IPS-18a (cell line): Measurements from ENCODE around the gene CBFB.
A peak's percentile ranks its signal among the peaks of the same experiment; 100 is the strongest.

Experiments used
- H3K27ac ChIP-seq: one replicate; pipeline ENCODE4 v1.5.1; 2013; ENCODE audit warnings: low read length
- H3K27me3 ChIP-seq: one replicate; pipeline ENCODE4 v1.6.1; 2013; ENCODE audit warnings: mild to moderate bottlenecking, low read length; ENCODE audit not compliant: control insufficient read depth, insufficient read depth
- H3K36me3 ChIP-seq: one replicate; pipeline ENCODE4 v1.6.1; 2013; ENCODE audit warnings: low read depth, low read length; ENCODE audit not compliant: control insufficient read depth
- H3K4me1 ChIP-seq: one replicate; pipeline ENCODE4 v1.6.1; 2013; ENCODE audit warnings: low read depth, low read length; ENCODE audit not compliant: control insufficient read depth
- H3K4me3 ChIP-seq: one replicate; pipeline ENCODE4 v1.5.1; 2013; ENCODE audit warnings: low read length
- H3K9ac ChIP-seq: one replicate; pipeline ENCODE4 v1.6.1; 2013; ENCODE audit warnings: mild to moderate bottlenecking, low read length, moderate library complexity
- H3K9me3 ChIP-seq: one replicate; pipeline ENCODE4 v1.6.1; 2013; ENCODE audit warnings: low read depth, low read length; ENCODE audit not compliant: control insufficient read depth

CBFB gene

DNA sequence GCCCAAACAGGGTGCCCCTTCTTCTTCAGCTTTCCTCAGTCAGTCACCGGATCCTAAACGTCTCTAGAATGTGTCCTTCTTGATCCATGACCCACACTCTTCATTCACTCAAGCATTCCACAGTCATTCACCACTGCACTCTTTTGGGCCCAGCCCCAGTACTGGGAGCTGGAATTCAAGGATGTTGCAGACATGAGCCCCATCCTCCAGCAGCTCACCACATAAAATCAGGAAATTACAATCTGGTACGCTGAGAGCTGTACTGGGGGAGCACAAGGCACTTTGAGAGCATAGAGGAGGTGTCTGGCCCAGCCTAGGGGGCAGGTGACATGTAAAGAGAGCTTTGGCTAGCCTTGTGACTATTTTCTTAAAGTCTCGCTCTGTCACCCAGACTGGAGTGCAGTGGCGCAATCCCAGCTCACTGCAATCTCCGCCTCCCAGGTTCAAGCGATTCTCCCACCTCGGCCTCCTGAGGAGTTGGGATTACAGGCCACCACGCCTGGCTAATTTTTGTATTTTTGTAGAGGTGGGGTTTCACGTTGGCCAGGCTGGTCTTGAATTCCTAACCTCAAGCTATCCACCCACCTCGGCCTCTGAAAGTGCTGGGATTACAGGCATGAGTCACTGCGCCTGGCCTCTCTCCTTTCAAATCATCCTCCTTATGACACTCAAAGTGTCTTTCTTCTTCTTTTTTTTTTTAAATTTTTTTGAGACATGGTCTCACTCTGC is 21.9 kb upstream of the CBFB start:
- Histone ChIP-seq H3K36me3 (no peaks in the 10 kb centered on the region), H3K9ac (no peak overlapping the region), H3K4me1 (no peaks in the 10 kb centered on the region), H3K4me3 (no peak overlapping the region), H3K27ac (no peak overlapping the region), H3K9me3 (no peaks in the 10 kb centered on the region), H3K27me3 (peaks cover 8% of the 10 kb centered on the region)

DNA sequence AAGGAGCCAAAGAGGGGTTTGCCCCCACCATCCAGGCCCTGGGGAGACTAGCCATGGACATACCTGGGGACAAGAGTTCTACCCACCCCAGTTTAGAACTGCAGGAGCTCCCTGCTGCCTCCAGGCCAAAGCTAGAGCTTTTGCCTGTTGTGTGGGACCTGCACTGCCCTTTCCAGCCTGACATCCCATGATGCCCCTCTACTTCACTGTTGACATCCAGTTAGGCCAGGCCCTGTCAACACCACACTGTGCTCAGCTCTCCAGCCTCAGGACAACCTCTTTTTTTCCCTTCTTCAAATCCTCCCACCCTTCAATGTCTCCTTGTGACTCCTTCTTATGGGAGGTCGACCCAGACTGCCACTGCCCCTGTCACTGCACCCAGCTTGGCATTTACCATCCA is 19.8 kb upstream of the CBFB start:
- H3K36me3 ChIP-seq, result no peaks in the 10 kb centered on the region
- no peak overlapping the region for H3K27ac ChIP-seq
- H3K27me3 ChIP-seq, result peaks cover 20% of the 10 kb centered on the region
- no peak overlapping the region for H3K9ac ChIP-seq
- no peaks in the 10 kb centered on the region for H3K9me3 ChIP-seq
- no peaks in the 10 kb centered on the region for H3K4me1 ChIP-seq
- H3K4me3 ChIP-seq, result no peak overlapping the region

DNA sequence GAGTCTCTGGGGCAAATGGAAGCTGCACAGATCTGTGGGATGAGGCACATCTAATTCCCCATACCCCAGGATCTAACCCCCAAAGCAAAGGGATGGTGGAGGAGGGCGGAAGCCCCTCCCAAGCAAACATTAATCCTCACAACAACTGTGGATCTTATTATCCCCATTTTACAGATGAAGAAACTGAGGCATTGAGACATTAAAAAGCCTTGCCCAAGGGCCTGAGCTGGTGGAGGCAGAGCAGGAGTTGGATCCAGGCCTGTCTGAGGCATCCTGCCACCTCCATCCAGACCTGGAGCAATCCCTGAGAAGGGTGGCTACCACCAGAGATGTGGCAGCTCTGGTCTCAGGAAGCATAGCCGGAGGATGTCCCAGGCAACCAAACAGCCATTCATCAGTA is 17.7 kb upstream of the CBFB start:
- H3K9ac ChIP-seq, result no peak overlapping the region
- peaks cover 39% of the 10 kb centered on the region for H3K27me3 ChIP-seq
- no peaks in the 10 kb centered on the region for H3K36me3 ChIP-seq

DNA sequence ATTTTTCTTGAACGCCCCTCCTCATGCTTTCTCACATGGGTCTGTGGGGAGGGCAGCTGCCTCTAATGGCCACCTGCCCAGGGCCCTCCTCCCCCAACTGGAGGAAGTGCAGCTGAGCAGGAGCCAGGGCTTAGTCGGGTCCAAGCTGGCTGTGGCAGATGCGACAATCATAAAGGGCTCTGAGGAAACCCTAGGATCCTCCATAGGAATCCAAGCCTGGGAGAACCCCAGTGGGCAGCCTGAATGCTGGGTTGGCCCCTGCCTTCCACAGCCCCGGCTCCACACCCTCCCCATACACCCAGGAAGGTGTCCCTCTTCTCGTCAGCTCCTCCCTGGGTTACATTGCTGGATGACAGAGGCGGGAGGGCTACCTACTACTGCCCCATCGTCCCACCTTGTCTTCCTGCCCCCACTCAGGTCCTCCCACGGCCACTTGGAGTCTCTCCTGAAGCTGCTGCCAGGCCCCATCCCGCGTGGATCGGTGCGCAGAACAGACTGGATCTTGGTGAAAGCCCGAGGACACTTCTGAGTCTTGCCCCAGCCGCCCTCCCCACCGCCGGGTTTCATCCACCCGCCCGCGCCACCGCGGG is 15.6 kb upstream of the CBFB start:
- no peak overlapping the region for H3K27ac ChIP-seq
- H3K4me3 ChIP-seq, result peak overlapping the region; percentile 47
- peaks cover 39% of the 10 kb centered on the region for H3K27me3 ChIP-seq
- H3K36me3 ChIP-seq, result no peaks in the 10 kb centered on the region
- H3K9me3 ChIP-seq, result no peaks in the 10 kb centered on the region
- no peak overlapping the region for H3K9ac ChIP-seq
- H3K4me1 ChIP-seq, result no peaks in the 10 kb centered on the region

More for the DNA sequence above, 17.7 kb upstream of the CBFB start:
- Histone ChIP-seq H3K9me3 (no peaks in the 10 kb centered on the region), H3K4me3 (no peak overlapping the region), H3K27ac (no peak overlapping the region), H3K4me1 (no peaks in the 10 kb centered on the region)

DNA sequence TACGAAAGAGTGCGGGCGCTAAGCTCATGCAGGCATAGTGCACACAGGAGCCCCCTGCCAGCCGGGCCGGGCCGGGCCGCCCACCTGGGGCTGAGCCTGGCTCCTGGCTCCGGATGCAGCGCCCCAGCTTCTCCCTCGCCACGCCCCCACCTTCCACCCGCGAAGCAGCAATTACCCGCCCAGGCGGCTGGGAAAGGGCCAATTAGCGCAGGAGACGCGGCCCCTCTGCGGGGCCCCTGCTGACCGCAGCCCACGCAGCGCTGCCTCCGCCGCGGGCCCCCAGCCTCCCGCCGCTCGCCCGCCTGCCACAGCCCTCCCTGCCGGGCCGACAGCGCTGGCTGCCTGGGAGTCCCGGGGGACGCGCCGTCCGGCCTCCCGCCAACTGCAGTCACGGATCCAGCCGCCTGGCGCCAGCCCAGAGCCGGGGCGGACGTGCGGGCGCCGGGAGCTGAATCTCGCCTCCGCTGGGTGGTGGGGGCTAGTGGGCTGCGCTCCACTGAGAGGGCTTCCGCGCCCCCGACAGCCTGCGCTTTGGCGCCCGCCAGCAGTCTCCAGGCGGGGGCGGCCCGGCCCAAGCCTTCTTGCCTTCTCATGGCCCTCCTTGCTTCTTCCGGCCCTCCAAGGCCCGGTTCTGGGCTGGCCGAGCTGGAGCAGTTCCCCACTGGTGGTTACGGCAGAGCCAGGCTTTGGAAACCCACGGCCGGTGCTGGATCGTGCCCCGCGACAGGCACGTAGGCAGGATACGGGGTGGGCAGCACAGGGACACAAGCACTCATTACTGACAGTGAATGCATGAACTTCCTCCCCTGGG is 14.9 kb upstream of the CBFB start:
- peak overlapping the region; percentile 47 for H3K4me3 ChIP-seq
- H3K4me1 ChIP-seq, result no peaks in the 10 kb centered on the region
- peaks cover 39% of the 10 kb centered on the region for H3K27me3 ChIP-seq
- H3K27ac ChIP-seq, result no peak overlapping the region
- no peak overlapping the region for H3K9ac ChIP-seq
- no peaks in the 10 kb centered on the region for H3K9me3 ChIP-seq
- H3K36me3 ChIP-seq, result no peaks in the 10 kb centered on the region

DNA sequence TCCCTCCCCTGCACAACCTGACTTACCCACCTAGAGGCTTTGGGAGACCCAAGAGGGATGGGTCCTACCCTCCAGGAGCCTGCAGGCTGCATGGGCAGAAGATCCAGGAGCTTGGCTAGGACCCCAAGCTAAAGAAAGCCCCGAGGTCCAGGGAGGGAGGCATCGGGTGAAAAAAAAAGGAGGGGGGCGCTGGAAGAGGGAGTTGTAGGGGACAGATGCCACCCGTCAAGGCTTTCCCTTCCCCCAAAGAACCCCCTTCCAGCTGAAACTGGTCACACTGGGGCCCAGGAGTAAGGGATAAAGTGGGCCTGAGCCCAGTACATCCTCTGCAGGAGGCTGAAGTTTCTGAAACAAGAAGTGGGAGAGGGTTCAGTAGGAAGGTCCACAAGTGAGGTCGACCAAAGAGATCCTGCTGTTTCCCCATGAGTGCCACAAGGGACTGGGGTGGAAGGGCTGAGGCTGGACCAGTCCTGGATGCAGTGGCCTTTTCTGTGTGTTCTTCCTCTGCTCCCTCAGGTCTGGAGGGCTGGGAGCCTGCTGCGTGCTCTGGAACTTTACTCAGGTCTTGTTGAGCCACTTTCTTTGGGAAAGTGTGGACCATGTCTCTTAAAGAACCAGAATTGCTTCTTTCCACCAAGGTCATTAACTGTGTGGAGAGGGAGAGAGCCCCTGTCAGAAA is 14.2 kb upstream of the CBFB start:
- H3K4me1 ChIP-seq, result no peaks in the 10 kb centered on the region
- no peak overlapping the region for H3K9ac ChIP-seq

DNA sequence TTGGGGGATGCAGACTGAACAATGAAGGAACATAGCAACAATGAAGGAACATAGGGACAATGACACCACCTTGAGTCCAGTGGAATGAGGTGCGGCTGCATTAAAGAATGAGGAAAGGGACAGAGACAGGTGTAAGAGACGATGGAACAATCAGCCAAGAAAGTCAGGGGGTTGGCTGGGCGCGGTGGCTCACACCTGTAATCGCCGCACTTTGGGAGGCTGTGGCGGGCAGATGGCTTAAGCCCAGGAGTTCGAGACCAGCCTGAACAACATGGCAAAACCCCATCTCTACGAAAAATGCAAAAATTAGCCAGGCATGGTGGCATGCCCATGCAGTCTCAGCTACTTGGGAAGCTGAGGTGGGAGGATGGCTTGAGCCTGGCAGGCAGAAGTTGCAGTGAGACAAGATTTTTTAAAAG is 13.6 kb upstream of the CBFB start:
- H3K27me3 ChIP-seq, result peaks cover 39% of the 10 kb centered on the region
- H3K36me3 ChIP-seq, result no peaks in the 10 kb centered on the region
- no peaks in the 10 kb centered on the region for H3K4me1 ChIP-seq
- no peak overlapping the region for H3K4me3 ChIP-seq
- no peak overlapping the region for H3K9ac ChIP-seq
- no peak overlapping the region for H3K27ac ChIP-seq
- no peaks in the 10 kb centered on the region for H3K9me3 ChIP-seq

More for the DNA sequence above, 14.2 kb upstream of the CBFB start:
- H3K4me3 ChIP-seq, result peak overlapping the region; percentile 47
- H3K36me3 ChIP-seq, result no peaks in the 10 kb centered on the region
- peaks cover 39% of the 10 kb centered on the region for H3K27me3 ChIP-seq
- H3K9me3 ChIP-seq, result no peaks in the 10 kb centered on the region
- no peak overlapping the region for H3K27ac ChIP-seq

DNA sequence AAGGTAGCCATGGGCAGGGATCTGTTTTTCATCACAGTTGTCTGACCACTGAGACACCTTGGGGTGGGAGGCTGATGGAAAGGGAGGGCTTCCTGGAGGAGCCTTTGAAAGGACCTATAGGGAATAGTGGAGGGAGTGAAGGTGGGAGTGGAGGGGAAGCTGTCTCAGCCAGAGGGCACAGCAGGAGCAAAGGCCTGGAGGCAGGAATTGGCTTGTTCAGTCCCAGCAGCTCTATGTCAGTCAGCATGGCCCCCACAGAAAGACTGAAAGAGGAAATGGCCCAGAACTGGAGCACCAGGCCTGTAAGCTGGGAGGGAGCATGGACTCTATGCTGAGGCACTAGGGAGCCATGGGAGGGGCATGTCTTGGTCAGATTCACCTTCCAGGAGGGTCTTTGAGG is 12.8 kb upstream of the CBFB start:
- Histone ChIP-seq H3K36me3 (no peaks in the 10 kb centered on the region), H3K4me1 (no peaks in the 10 kb centered on the region), H3K9me3 (no peaks in the 10 kb centered on the region), H3K27me3 (peaks cover 39% of the 10 kb centered on the region), H3K9ac (no peak overlapping the region), H3K27ac (no peak overlapping the region), H3K4me3 (no peak overlapping the region)

DNA sequence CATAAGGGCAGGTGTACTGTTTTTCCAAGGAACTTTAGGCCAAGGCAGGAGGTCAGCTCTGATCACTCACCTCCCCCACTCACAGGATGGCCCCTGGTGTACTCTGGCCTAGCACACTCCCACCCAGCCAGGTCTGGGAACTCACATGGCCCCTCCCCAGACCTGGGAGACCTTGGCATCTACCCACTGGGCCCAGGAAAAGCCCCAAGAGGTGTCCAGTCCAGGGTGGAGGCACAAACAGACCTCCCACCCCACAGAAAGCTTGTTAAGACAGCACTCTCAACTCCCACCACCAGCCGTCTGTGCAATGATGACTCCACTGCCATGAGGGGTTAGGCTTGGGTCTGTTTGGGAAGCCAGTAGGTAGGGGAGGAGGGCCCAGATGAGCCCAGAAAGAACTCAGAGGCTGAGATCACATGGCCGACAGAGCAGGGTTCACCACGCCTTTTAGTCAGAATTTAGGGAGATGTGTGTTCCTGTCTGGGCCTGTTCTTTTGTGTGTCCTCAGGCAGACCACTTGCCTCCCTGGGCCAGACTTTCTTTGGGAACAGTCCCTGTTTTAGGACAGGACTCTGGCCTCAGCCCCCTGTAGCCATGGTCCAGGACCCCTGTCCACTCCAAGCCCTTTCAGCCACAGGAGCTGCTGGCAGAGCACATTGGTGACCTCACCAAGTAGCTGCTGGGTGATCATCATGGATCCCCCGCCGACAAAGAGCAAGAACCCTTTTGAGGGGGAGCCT is 12.1 kb upstream of the CBFB start:
- no peaks in the 10 kb centered on the region for H3K36me3 ChIP-seq
- H3K9ac ChIP-seq, result no peak overlapping the region
- no peaks in the 10 kb centered on the region for H3K9me3 ChIP-seq
- peaks cover 36% of the 10 kb centered on the region for H3K27me3 ChIP-seq
- H3K4me3 ChIP-seq, result no peak overlapping the region
- no peak overlapping the region for H3K27ac ChIP-seq
- no peaks in the 10 kb centered on the region for H3K4me1 ChIP-seq

DNA sequence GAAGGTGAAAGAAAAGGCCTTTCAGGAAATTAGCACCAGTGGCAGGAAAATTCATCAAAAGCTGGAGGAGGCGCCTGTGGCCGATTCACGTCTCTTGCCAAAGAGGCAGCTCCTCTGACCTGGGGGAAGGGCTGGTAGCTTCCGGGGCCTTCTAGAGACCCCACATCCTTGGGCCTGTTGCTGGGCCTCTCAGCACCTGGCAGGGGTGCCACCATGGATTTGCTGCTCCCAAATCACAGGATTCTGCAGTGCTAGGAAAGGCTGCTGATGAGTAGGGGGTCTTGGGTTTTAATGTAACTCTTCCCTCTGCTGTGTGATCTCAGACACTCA is 11.6 kb upstream of the CBFB start:
- no peak overlapping the region for H3K4me3 ChIP-seq
- H3K36me3 ChIP-seq, result no peaks in the 10 kb centered on the region
- no peaks in the 10 kb centered on the region for H3K4me1 ChIP-seq
- peaks cover 35% of the 10 kb centered on the region for H3K27me3 ChIP-seq
- H3K27ac ChIP-seq, result no peak overlapping the region
- H3K9me3 ChIP-seq, result no peaks in the 10 kb centered on the region
- H3K9ac ChIP-seq, result no peak overlapping the region
